Measurements from ENCODE around the gene ASAH2B.

The ASAH2B gene

DNA sequence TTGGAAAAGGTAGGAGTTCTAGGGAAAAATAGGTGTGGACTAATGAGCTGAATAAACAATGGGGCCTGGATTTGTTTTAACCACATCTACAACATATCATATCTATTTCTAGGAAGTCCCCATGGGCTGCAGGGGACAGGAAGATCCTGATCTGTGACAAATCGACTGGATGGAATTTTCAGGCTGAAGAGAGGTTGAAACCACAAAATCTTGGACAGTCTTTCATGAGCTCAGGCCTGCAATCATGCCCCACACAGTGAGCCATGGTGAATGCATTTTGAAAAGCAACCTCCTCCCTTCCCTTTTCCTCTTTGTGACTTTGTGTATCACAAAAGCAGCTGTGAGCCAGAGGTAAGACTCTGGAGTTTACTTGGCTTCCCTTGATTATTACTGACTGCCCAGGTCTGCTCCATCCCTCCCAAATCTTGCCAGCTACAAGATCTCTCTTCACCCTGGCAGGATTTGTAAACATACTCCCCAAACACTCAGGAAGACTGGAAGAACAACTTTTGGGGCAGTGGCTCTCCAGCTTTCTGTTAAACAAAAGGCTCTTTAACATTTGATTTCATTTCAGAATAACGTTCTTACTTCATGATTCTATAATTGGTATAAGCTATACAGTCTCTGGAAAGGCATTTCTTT, 66.4 kb downstream of the ASAH2B start:
- H3K27me3 ChIP-seq (ENCODE audit: insufficient read depth, low read length): no peaks in the 10 kb centered on the region
- H3K36me3 ChIP-seq (ENCODE audit: insufficient read depth, low read depth, low read length): no peaks in the 10 kb centered on the region
- no peak overlapping the region for H3K9ac ChIP-seq (ENCODE audit: low read depth, low read length)
- H3K27ac ChIP-seq (ENCODE audit: low read length): no peak overlapping the region
- peaks cover 5% of the 10 kb centered on the region; the same call in 1 of the 2 replicates for H3K4me1 ChIP-seq (ENCODE audit: insufficient read depth, low read length)
- no peaks in the 10 kb centered on the region for H3K9me3 ChIP-seq (ENCODE audit: insufficient read depth, low read depth, low read length)
- no peak overlapping the region for H3K4me3 ChIP-seq (ENCODE audit: low read length)

- Histone ChIP-seq H3K4me3 (ENCODE audit: low read length) (no peak overlapping the region), H3K9ac (ENCODE audit: low read depth, low read length) (no peak overlapping the region), H3K9me3 (ENCODE audit: insufficient read depth, low read depth, low read length) (no peaks in the 10 kb centered on the region), H3K27ac (ENCODE audit: low read length) (no peak overlapping the region), H3K36me3 (ENCODE audit: insufficient read depth, low read depth, low read length) (no peaks in the 10 kb centered on the region), H3K27me3 (ENCODE audit: insufficient read depth, low read length) (no peaks in the 10 kb centered on the region), H3K4me1 (ENCODE audit: insufficient read depth, low read length) (peaks cover 5% of the 10 kb centered on the region; the same call in 1 of the 2 replicates)
Measured at GRCh38 chr10:50807851-50808776, 68.4 kb downstream of the ASAH2B start.
